RWPE2 (cell line): ENCODE measurements around the gene DPF3.

Source experiments
- ATAC-seq: fragments of 200-7000 bp; cut with Tn5 transposase; 3 replicates; pipeline ENCODE4 v1.9.1; 2021; ENCODE audit warnings: low read depth
- DNase-seq: peaks from one replicate; pipeline ENCODE4 v3.0.0-alpha.2; 2020; ENCODE audit warnings: low spot score
- H3K27ac ChIP-seq: fragments of 450-650 bp; 2 replicates; pipeline ENCODE4 v1.5.1; 2017; ENCODE audit warnings: mild to moderate bottlenecking; ENCODE audit not compliant: poor library complexity, severe bottlenecking
- H3K27me3 ChIP-seq: fragments of 250-450 bp; sonication (Bioruptor Pico); 2 replicates; pipeline ENCODE4 v1.5.1; 2021; ENCODE audit warnings: mild to moderate bottlenecking, moderate library complexity; ENCODE audit not compliant: insufficient read depth, poor library complexity, severe bottlenecking
- H3K36me3 ChIP-seq: fragments of 250-450 bp; sonication (Bioruptor Pico); 2 replicates; pipeline ENCODE4 v1.5.1; 2020; ENCODE audit warnings: low read depth, mild to moderate bottlenecking, moderate library complexity
- H3K4me1 ChIP-seq: fragments of 250-450 bp; sonication (Bioruptor Pico); 2 replicates; pipeline ENCODE4 v1.5.1; 2021; ENCODE audit warnings: mild to moderate bottlenecking, moderate library complexity; ENCODE audit not compliant: insufficient read depth, poor library complexity, severe bottlenecking
- H3K4me3 ChIP-seq: fragments of 250-450 bp; sonication (Bioruptor Pico); 2 replicates; pipeline ENCODE4 v1.5.1; 2021; ENCODE audit warnings: mild to moderate bottlenecking, moderate library complexity; ENCODE audit not compliant: severe bottlenecking
- H3K9me3 ChIP-seq: fragments of 250-450 bp; sonication (Bioruptor Pico); 2 replicates; pipeline ENCODE4 v1.5.1; 2021; ENCODE audit warnings: mild to moderate bottlenecking, moderate library complexity; ENCODE audit not compliant: severe bottlenecking
- CTCF ChIP-seq: fragments of 450-650 bp; IDR thresholded peaks from one replicate; pipeline ENCODE4 v1.5.1; 2017; ENCODE audit warnings: mild to moderate bottlenecking, moderate library complexity; ENCODE audit not compliant: poor library complexity, severe bottlenecking

DPF3 gene

GRCh38 chr14:72606879-72607278, 287.0 kb downstream of the DPF3 start:
- Histone ChIP-seq H3K4me3 (no peak overlapping the region), H3K4me1 (peaks cover 13% of the 10 kb centered on the region), H3K27ac (no peak overlapping the region), H3K9me3 (no peaks in the 10 kb centered on the region), H3K36me3 (no peaks in the 10 kb centered on the region), H3K27me3 (no peaks in the 10 kb centered on the region)
- no peak for TF ChIP-seq CTCF
- no peak for DNase-seq
- no peak for ATAC-seq

DNA sequence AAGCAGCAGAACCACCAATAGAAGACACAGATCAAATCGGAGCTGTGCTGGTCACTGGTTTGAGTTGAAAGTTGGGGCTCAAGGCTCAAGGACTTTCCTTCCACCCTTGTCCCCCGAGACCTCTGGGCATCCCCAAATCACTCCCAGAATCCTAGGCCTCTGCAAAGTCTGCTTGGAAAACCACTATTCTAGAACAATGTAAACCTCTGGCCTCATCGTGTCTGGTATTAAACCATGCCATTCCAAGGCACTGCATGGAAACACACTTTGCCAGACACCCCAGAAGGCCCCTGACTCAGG, 288.0 kb downstream of the DPF3 start:
- Histone ChIP-seq H3K4me3 (no peak overlapping the region), H3K27ac (no peak overlapping the region), H3K9me3 (no peaks in the 10 kb centered on the region), H3K36me3 (no peaks in the 10 kb centered on the region), H3K27me3 (no peaks in the 10 kb centered on the region), H3K4me1 (peaks cover 13% of the 10 kb centered on the region)
- no peak for TF ChIP-seq CTCF
- DNase-seq: no peak
- no peak for ATAC-seq

DNA sequence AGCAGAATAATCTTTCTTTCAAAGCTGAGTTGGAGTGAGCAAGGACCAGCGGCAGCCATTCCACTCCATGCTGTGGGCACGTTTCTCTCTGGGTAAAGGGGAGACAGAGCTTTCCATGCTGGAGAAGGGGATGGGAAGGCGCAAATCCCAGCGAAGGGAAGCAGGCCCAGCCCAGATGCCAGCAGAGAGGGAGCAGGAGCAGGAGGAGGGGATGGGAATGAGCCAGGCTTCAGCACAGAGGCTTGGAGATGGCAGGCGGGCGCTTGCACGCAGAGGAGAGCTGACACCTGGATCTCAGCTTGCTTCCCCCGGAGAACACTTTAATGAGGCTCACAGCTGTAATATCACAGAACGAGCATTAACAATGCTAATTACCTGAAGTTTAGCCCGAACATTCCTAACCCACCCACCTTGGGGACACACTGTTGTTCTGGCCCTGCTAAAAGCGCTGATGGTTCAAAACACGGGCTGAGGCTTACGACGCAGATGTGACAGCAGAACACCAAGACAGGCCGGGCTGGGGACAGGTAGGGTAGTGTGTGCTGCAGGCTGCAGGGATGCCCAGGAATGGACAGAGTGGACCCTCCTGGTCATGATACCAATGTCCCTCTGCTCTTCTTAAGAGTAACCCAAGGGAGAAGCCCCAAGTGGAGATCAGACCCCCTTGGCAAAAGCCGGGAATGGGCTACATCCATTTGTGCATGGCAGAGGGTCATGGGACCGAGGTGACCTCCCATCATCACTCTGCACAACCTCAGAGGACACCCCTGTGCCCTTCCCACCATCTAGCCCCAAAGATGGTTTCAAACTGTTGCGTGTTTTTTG, 288.6 kb downstream of the DPF3 start:
- DNase-seq (no peak), ATAC-seq (no peak)
- no peaks in the 10 kb centered on the region for H3K9me3 ChIP-seq
- H3K27me3 ChIP-seq: no peaks in the 10 kb centered on the region
- no peaks in the 10 kb centered on the region for H3K36me3 ChIP-seq
- H3K4me1 ChIP-seq: peaks cover 13% of the 10 kb centered on the region
- no peak for TF ChIP-seq CTCF
- H3K27ac ChIP-seq: no peak overlapping the region
- no peak overlapping the region for H3K4me3 ChIP-seq

- ATAC-seq (no peak), DNase-seq (no peak)
- no peaks in the 10 kb centered on the region for H3K27me3 ChIP-seq
- no peaks in the 10 kb centered on the region for H3K9me3 ChIP-seq
- H3K4me3 ChIP-seq: no peak overlapping the region
- peaks cover 13% of the 10 kb centered on the region for H3K4me1 ChIP-seq
- H3K27ac ChIP-seq: no peak overlapping the region
- no peaks in the 10 kb centered on the region for H3K36me3 ChIP-seq
- no peak for TF ChIP-seq CTCF
Measured at GRCh38 chr14:72604133-72604532, 289.8 kb downstream of the DPF3 start.

DNA sequence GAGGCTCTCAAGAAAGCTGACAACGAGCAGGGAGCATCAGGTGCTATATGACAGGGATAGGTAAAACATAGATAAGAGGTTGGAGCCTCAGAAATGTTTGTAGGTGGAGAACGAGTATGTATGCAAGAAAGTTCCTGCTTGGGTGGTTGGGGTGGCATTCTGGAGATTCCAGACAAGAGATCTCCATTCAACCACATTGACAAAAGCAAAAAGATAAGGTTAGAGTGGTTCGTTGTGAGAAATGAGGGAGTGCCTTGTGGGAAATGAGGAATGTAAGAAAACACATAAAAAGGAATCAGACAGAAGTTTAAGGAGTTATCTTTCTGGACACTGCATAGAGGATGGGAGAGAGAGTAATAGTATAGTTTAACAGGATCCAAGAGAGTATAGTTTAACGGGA, 290.3 kb downstream of the DPF3 start:
- no peak overlapping the region for H3K4me3 ChIP-seq
- H3K27me3 ChIP-seq: no peaks in the 10 kb centered on the region
- peaks cover 9% of the 10 kb centered on the region for H3K4me1 ChIP-seq
- no peaks in the 10 kb centered on the region for H3K9me3 ChIP-seq
- H3K27ac ChIP-seq: no peak overlapping the region
- TF ChIP-seq CTCF: no peak
- no peak for DNase-seq
- H3K36me3 ChIP-seq: no peaks in the 10 kb centered on the region
- ATAC-seq: no peak
